Measurements from ENCODE around the gene SWSAP1. TPM values are rescaled to one million over a fixed set of nuclear protein-coding genes. Genes with fewer than 3 reads are reported as not detected.

Gene SWSAP1
- total and polyA plus RNA-seq, 2 donors (not counting 1 experiment from before 2014, with no cell fraction given) = 0.50 to 1.2 TPM

DNA sequence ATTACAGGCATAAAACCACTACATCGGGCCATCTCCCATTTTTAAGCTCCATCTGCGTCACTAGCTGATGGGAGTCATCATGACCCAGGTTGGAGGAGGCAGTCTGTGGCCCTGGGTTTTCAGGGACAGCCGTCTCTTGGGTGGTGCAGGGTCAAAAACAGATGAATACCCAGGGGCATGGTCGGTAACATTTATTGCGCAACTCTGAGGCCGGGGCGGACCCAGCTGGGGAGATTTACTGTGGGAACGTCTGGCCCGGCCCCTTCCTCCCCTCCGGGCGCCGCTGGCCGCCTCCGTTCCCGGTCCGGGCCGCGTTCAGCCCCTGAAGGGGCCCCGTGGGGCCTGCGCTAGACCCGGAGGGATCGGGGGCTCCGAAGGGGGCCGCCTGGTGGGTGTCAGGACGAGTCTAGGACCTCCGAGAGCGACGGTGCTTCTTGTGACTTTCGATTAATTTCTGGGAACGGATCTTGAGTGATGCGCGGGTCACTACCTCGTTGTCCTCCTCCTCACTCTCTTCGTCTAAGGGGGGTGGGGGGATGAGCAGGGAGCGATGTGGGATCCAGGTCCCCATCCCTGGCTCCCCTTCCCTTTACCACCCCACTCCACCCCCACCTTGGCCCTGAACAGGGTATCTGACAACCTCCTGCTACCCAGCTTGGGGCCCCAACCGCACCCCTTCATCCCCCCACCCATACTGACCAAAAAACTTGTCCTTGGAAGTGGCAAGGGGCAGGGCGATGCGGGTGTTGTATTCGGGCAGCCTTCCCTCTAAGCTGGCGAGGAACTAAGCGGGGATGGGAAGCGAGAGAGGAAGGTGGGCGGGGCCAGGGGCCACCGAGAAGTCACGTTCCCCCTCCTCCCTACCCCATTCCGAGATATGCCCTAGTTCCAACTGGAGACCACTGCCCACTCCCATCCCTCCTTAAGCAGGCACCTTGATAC is 46.2 kb downstream of the SWSAP1 start:
- Histone ChIP-seq H2AFZ (ENCODE audit: low read length) (no peak overlapping the region), H3K9ac (ENCODE audit: insufficient read depth, low read length) (peak overlapping the region; percentile 7), H3K36me3 (ENCODE audit: control insufficient read depth, insufficient read depth, low read length) (no peaks in the 10 kb centered on the region), H3K27me3 (ENCODE audit: control insufficient read depth, insufficient read depth, low read length) (peaks cover 9% of the 10 kb centered on the region), H3K27ac (ENCODE audit: insufficient read depth, low read length) (no peak overlapping the region), H3K79me2 (ENCODE audit: control insufficient read depth, insufficient read depth, low read length) (no peaks in the 10 kb centered on the region), H3K4me1 (ENCODE audit: control insufficient read depth, extremely low read depth, insufficient read depth, low read length) (no peaks in the 10 kb centered on the region), H3K4me2 (ENCODE audit: extremely low read depth, insufficient read depth, low read length) (peak overlapping the region; percentile 13), H4K20me1 (ENCODE audit: control insufficient read depth, extremely low read depth, insufficient read depth, low read length) (no peaks in the 10 kb centered on the region), H3K4me3 (replicated peaks in 1 of 4; ENCODE audit: control extremely low read depth in 1 of 4, insufficient read depth in 1 of 4, low read depth in 3 of 4, low read length in 4 of 4) (peak overlapping the region in 3 of 4 experiments; percentile 4 to 35 (median 22)), H3K9me3 (ENCODE audit: control insufficient read depth, insufficient read depth, low read depth, low read length) (no peaks in the 10 kb centered on the region)
- peak in 1 of 2 donors; percentile 52 for DNase-seq (ENCODE audit: low read depth in 2 of 2)
- TF ChIP-seq, protein P1, sequence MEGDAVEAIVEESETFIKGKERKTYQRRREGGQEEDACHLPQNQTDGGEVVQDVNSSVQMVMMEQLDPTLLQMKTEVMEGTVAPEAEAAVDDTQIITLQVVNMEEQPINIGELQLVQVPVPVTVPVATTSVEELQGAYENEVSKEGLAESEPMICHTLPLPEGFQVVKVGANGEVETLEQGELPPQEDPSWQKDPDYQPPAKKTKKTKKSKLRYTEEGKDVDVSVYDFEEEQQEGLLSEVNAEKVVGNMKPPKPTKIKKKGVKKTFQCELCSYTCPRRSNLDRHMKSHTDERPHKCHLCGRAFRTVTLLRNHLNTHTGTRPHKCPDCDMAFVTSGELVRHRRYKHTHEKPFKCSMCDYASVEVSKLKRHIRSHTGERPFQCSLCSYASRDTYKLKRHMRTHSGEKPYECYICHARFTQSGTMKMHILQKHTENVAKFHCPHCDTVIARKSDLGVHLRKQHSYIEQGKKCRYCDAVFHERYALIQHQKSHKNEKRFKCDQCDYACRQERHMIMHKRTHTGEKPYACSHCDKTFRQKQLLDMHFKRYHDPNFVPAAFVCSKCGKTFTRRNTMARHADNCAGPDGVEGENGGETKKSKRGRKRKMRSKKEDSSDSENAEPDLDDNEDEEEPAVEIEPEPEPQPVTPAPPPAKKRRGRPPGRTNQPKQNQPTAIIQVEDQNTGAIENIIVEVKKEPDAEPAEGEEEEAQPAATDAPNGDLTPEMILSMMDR (conservative IDR thresholded peaks at IDR 0.05 in 1 of 2, IDR thresholded peaks at IDR 0.05 in 1 of 2; ENCODE audit: low read depth in 1 of 2, low read length in 2 of 2) = no peak
- no peak for TF ChIP-seq EZH2 (IDR thresholded peaks at IDR 0.05; ENCODE audit: low read length, missing control alignments)

DNA sequence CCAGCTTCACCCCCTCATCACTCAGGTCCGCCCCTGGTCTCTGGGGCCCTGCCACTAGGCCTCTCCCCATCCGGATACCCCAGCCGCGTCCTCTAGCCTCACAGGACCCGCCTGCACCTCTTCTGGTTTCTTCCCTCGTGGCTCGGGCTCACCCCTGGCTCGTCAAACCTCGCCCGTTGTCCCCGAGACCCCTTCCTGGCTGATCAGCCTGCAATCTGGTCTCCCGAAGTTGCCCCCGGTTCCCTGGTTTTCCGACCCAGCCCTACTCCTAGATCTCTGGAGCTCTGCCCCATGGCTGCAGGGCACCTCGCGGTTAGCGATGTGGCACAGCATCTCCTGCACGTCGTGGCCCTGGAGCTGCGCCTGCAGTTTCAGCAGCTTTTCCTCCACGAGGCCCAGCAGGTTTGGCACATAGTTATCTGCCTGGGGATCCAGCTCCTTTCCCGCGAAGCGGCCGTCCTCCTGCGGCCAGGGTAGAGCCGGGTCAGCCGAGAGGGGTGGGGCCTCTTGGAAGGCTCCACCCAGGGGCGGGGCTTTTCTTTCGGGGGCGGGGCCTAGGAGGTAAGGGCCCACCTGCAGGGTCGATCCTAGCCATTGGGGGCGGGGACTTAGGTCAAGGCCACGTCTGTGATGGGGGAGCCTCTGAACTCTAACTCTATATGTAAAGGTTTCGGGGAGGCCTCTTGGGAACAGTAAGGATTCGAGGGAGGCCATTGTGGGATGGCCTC is 47.1 kb downstream of the SWSAP1 start:
- Histone ChIP-seq H2AFZ (ENCODE audit: low read length) (no peak overlapping the region), H4K20me1 (ENCODE audit: control insufficient read depth, extremely low read depth, insufficient read depth, low read length) (no peaks in the 10 kb centered on the region), H3K4me2 (ENCODE audit: extremely low read depth, insufficient read depth, low read length) (no peak overlapping the region), H3K27me3 (ENCODE audit: control insufficient read depth, insufficient read depth, low read length) (peaks cover 9% of the 10 kb centered on the region), H3K79me2 (ENCODE audit: control insufficient read depth, insufficient read depth, low read length) (no peaks in the 10 kb centered on the region), H3K4me1 (ENCODE audit: control insufficient read depth, extremely low read depth, insufficient read depth, low read length) (no peaks in the 10 kb centered on the region), H3K36me3 (ENCODE audit: control insufficient read depth, insufficient read depth, low read length) (no peaks in the 10 kb centered on the region), H3K27ac (ENCODE audit: insufficient read depth, low read length) (no peak overlapping the region), H3K9me3 (ENCODE audit: control insufficient read depth, insufficient read depth, low read depth, low read length) (no peaks in the 10 kb centered on the region), H3K9ac (ENCODE audit: insufficient read depth, low read length) (no peak overlapping the region), H3K4me3 (replicated peaks in 1 of 4; ENCODE audit: control extremely low read depth in 1 of 4, insufficient read depth in 1 of 4, low read depth in 3 of 4, low read length in 4 of 4) (no peak overlapping the region)
- DNase-seq (ENCODE audit: low read depth in 2 of 2) = no peak
- TF ChIP-seq, protein P1 (conservative IDR thresholded peaks at IDR 0.05 in 1 of 2, IDR thresholded peaks at IDR 0.05 in 1 of 2; ENCODE audit: low read depth in 1 of 2, low read length in 2 of 2) = no peak
- no peak for TF ChIP-seq EZH2 (IDR thresholded peaks at IDR 0.05; ENCODE audit: low read length, missing control alignments)

Measured in fibroblast of lung (primary cell).